Non-pigmented ciliary epithelial cell (primary cell): ENCODE results near the gene B3GLCT.
"Not testable (repeated sequence)": the region's sequence is repeated elsewhere in the genome, so short reads cannot be mapped to it uniquely, and the experiment has no call there.

ENCODE experiments used
- DNase-seq: peaks from one replicate; pipeline ENCODE4 v3.0.0-alpha.2; 2010; ENCODE audit warnings: low read depth

The B3GLCT gene

DNA sequence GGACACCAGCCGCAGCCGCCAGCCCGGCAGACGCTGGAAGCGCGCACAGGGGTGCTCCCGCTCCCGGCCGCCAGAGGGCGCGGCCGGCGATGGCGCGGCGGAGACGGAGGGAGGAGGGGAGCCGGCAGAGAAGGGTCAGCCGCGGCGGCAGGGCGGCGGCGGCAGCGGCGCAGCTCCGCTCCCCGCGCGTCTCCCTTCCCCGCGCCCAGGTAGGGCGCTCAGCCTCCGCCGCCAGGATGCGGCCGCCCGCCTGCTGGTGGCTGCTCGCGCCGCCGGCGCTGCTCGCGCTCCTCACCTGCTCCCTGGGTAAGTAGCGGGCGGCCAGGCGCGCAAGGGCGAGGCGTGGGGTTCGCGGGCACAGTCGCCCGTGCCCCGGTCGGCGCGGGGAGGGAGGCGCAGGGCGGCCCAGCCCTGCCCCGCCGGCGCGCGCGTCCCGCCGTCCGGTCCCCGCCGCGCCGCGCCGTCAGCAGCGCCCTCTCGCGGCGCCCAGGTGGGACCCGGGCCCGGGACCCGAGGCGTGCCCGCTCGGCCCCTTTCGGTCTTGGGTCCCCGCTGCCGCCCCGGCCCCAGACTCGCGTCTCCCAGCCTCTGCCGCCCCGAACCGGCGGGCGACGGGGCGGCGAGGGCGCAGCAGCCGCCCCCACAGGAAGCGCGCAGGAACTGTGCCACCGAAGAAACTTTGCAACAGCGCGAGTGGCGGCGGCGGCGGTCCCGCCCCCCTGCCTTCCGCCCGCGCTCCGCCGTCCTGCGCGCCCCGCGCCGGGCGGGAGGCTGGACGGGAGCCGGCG lies at the start of gene B3GLCT:
Gene B3GLCT (plus strand): TSS at position 127 of the 788 bp plus-strand sequence. CDS start 110 bp downstream, at position 237.
- DNase-seq: no peak

DNA sequence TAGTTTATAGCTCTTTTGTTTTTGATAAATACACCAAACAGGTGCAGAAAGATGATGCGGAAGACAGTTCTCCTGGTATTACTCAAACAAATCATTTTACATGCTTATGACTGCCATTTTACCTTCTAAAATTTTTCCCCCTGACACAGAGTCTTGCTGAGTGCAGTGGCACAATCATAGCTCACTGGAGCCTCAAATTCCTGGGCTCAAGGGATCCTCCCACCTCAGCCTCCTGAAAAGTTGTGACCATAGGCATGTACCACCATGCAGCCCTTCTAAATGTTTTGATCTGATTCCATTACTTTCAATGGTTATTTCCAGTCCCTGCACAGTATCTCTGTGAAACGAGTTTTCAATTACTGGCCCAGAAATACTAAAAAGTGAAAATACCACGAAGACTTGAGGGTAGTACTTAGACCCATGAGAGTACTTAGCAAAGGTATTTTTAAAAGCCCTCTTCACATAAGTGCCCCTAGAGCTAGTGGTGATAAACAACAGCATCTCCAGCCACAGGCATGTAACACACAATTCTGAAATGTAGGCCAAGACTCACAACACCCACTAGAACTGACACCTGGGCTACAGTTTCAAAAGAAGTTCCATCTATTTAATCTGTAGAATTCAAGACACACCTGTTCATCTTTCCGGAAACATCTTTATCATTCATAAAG lies 49.3 kb upstream of the B3GLCT start:
- DNase-seq: no peak

- DNase-seq: no peak
Observed at GRCh38 chr13:31151837-31152236, 47.9 kb upstream of the B3GLCT start.

GRCh38 chr13:31154939-31155338 lies 44.8 kb upstream of the B3GLCT start:
- DNase-seq: no peak

DNA sequence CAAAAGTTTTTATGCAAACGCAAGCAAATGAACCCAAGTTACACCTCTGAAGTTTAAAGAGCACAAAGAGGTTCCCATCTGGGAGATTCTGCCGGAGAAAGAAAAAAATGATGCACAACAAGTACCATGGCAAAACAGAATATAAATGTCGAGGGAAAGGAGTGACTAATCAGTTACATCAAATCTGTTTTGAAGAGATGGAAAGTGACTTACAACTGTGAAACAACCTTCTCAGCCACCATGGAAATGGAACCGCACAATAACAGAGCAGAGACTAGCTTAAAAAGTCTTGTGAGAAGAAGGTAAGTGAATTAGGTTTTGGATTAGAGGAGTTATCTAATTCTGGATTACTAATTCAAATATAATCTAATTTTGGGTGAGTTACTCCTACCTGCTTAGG lies 40.5 kb upstream of the B3GLCT start:
- DNase-seq: no peak

DNA sequence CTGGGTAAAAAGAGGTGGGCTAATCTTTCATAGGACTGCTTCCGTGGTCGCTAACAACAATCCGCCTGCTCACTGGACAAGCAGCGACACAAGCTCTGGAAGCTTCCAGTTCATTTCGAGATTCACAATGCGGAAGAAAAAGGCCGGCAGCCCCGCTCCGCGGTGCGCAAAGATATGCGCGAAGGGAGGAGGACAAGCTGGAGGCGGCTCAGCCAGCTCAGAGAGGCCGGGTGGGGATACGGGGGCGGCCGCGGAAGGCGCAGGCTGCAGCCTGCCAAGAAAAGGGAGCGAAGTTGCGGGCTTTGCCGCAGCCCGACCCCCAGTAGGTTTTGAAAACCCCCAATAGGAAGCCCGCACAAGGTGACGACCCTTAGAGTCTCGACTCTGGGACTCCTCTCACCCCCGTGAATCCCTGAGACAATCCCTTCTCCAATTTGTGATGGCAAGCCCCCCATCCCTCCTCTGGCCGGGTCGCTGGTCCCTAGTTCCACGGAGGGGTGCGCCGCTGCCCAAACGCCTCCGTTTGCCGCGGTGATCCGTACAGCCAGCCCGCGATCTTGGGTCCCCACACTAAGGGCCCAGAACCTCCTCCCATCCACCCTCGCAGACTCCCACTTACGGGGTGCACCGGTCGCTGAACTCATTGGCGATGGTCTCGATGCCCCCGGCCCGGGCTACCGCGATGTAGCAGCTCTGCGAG lies 38.8 kb upstream of the B3GLCT start:
- DNase-seq: no peak

DNA sequence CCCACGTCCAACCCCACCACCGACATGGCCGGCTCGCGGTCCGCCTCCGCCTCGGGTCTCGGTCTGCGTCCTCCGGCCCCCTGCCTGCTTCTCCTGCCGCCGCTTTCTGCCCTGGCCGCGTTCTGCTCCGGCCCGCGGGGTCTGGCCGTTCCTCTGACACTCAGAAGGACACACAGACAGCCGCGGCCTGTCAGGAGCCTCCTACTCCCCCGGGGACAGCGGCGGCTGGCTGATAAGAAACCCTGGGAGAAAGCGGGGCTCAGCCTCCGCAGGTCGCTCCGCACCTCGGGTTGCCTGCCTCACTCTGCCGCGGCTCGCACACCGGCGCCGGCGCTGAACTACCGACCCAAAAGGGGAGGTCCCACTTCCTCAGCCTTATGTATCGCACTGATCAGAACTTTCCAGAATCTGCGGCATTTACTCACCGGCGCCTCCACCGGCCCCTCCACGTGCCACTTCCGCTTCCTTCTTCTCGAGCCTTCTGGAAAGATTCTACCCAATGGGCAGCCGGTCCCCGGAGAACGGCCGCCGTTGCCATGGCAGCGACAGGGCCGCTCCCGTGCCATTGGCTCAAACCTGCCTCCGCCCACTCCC lies 38.1 kb upstream of the B3GLCT start, which contains the start of gene HSPH1:
Gene HSPH1 (minus strand): TSS at position 348 of the 594 bp plus-strand sequence. CDS start 322 bp downstream, at position 26.
- peak; percentile 84 for DNase-seq

DNA sequence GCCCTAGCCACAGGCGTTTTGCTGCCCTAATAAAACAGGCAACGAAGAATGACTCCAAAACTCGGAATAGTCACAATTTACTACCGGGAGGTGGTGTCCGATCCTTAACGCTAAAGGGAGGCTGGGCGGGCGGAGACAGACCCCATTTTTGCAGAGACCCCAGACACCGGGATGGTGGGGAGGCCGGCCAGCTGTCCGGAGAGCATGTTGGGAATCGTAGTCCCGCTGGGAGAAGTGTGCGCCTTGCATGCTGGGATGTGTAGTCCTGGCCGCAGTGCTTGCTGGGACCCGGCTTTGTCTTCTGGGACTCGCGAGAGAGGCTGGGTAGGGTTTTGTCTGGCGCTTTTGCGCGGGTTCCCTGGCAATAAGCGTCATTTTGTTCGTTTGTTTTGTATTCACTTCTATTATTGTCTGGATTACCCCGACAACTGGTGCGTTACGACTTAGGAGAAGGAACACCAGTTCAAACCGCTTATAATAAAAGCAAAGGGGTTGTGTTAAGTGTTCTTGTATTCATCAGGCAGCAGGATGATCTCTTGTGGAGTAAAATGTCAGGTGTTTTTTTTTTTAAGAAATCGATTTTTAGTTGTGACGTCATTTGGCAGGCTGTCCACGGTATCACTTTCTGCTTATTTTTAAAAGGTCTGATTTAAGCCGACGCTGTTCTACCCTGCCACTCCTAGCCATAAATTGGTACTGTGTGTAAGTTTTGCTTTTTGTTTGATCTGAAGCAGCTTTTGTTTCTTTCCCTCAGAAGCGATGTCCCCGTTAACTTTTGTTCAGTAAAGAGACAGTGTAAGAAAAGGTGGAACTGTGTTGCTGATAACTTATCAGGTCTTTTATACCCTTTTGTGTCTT lies 37.4 kb upstream of the B3GLCT start:
- peak; percentile 96 for DNase-seq

DNA sequence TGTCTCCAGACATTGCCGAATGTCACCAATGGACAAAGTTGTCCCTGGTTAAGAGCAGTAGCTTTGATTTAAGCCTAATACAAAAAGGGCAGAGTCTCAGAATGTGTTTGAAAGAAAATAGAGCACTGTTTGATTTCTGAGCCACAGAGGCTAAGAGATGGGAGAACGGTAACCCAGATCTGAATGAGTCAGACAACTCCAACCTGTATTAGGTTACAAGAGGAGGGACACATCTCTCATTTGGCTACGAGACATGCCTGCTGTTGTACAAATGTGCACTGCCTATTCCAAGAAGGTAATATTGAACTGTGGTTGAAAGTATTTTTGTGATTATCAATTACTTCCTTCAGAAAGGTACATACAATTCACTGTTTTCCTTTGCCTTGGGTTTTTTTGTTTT lies 33.2 kb upstream of the B3GLCT start:
- DNase-seq: no peak

- DNase-seq: no peak
Observed at GRCh38 chr13:31167490-31167889, 32.3 kb upstream of the B3GLCT start.

DNA sequence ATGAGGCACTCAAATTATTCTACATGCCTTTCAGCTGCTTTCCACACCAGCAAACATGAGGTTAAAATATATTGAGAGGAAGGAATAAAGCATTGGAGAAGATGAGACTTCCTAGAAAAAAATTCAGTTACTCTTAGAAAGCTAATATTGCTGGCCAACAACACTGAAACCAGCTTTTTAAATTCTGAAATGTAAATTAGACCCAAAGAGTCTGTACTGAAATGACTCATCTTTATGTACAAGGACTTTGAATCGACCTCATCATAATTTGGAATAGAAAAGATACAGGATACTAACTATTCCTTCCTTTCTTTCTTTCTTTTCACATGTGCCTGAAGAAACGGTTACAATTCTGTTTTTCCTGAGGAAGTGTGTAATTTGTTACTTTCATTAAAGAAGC lies 31.6 kb upstream of the B3GLCT start:
- DNase-seq: no peak

DNA sequence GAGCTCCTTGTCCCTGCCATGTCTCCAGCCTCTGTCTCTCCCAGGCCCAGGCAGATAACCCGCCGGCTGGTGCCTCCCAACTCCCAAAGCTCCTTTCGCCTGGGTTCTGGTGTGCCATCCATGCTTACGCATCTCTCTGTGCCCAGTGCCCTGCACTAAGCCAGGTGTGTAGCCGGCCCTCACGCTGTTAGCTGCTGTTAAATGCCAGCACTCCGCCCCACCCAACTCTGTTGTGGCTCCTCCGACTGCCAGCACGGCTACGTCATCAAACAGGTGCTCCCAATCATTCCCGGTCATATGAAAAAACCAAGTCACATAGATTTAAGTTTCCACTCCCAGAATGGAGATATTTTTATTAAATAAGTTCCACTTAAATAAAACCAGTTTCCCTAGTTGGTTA lies 31.0 kb upstream of the B3GLCT start:
- DNase-seq: no peak

GRCh38 chr13:31172001-31172400 lies 27.8 kb upstream of the B3GLCT start:
- peak; percentile 34 for DNase-seq

- DNase-seq: peak; percentile 89
Observed at GRCh38 chr13:31172535-31172934, 27.2 kb upstream of the B3GLCT start.

DNA sequence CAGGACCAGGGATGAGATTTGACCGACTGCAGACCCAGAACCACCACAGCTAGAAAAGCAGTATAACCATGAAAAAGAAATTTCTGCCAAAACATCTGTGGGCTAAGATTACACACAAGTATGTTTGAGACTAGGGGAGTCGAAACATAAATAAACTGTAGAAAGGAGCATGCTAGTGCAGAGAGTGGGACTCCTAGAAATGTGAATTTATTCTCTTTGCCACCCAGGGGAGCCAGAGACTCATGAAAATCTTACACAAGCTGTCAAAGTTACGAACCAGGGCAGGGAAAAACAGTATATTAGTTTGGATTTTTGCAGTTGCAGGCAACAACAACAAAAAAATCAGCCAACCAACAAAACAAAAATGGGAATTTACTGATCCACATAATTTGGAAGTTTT lies 25.8 kb upstream of the B3GLCT start:
- DNase-seq: no peak

DNA sequence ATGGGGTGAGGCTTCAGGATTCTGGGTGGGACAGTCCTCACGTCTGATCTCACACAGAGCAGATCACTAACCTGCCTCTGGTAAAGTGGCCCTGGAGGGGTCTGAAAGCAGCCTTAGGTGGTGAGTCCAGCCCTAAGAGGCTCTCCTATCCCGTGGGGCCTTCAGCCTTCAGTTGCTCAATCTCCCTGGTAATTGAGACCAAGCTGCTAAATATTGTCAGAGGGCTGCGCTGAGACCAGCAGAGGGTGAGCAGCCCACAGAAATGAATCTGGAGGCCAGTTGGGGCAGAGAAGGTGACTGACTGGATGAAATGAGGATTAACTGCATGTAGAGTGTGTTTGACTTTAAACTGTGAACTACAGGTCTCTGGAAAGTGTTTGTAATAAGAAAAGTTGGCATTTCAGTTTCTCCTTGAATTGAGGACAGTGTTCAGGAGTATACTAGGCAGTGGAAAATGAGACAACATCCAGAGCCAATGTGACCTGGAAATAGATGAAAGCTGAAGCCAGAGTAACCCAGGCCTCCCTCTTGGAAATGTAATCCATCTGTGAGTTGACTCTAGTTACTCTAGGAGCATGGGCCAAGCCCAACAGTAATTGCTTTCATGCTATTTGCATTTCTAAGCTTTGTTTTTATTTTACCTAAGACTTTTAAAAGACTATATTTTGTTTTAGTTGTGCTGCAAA lies 23.8 kb upstream of the B3GLCT start:
- no peak for DNase-seq

DNA sequence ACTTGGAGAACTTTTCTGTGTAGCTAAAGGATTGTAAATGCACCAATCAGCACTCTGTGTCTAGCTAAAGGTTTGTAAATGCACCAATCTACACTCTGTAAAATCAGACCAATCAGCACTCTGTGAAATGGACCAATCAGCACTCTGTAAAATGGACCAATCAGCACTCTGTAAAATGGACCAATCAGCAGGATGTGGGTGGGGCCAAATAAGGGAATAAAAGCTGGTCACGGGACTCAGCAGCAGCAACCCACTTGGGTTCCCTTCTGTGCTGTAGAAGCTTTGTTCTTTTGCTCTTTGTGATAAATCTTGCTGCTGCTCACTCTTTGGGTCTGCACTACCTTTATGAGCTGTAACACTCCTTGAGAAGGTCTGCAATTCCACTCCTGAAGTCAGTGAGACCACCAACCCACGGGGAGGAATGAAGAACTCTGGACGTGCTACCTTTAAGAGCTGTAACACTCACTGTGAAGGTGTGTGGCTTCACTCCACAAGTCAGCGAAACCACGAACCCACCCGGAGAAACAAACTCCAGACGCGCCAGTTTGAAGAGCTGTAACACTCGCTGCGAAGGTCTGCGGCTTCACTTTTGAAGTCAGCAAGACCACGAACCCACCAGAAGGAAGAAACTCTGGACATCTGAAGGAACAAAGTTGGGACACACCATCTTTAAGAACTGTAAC lies 21.8 kb upstream of the B3GLCT start:
- DNase-seq: not testable (repeated sequence)

DNA sequence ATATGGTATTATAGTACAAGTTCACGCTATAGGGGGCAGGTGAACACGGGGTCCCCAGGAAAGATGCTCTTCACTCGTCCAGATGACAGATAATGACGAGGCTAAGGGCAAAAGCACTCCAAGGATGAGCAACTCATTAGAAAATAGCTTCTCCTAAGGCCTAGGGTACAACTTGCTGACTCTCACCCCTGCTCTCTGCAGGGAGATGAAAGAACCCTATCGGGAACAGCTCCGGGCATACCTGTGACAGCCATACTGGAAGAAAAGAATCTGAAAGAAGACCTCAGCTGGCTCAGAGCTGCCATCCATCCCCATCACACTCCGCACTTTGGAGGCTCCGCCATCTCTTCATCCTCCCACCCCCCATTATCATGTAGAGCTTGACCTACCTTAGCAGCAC lies 20.5 kb upstream of the B3GLCT start:
- no peak for DNase-seq

GRCh38 chr13:31179754-31180153 lies 20.0 kb upstream of the B3GLCT start:
- no peak for DNase-seq

DNA sequence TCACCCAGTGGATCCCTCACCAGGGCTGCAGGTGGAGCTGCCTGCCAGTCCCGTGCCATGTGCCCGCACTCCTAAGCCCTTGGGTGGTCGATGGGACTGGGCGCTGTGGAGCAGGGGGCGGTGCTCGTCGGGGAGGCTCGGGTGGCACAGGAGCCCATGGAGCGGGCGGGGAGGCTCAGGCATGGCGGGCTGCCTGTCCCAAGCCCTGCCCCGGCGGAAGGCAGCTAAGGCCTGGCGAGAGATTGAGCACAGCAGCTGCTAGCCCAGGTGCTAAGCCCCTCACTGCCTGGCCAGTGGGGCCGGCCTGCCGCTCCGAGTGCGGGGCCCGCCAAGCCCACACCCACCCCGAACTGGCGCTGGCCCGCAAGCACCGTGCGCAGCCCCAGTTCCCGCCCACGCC lies 16.8 kb upstream of the B3GLCT start:
- DNase-seq: no peak
